ENCODE data around the gene TRPC4AP.
"Not testable (repeated sequence)": the region's sequence is repeated elsewhere in the genome, so short reads cannot be mapped to it uniquely, and the experiment has no call there.

Gene TRPC4AP

DNA sequence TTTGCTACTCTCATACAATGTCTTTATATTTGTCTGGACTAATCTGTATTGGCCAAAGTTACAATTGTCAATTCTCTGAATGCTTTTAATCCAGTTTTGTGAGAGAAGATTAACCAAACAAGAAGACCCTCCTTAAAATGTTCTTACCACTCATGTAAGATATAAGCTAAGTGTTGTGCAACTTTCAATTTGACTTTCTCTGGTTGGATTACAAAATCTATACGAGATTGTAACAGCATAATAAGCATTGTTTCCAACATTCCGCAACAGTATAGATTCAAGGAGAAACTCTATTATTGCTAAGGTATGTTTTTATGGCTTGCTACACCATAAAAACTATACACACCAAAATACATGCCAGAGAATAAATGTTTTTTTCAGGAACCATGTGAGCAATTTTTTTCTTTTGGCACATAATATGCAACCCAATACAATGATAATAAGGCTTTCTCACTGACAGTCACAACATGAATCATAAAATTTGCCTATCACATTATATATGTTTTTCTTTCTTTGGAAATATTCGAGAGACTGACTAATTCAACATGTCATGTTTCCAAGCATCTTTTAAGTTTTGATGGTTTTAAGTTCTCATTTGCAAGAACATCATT lies 12.2 kb upstream of the TRPC4AP start:
- DNase-seq = no peak

- DNase-seq = no peak
Observed at GRCh38 chr20:35101620-35102019, 9.0 kb upstream of the TRPC4AP start.

- no peak for DNase-seq
Observed at GRCh38 chr20:35093267-35093884, 769 bp upstream of the TRPC4AP start.

- no peak for DNase-seq
Observed at GRCh38 chr20:35091816-35092523, 637 bp downstream of the TRPC4AP start.

GRCh38 chr20:35088231-35089145 lies 4.1 kb downstream of the TRPC4AP start:
- DNase-seq = peak; percentile 38

DNA sequence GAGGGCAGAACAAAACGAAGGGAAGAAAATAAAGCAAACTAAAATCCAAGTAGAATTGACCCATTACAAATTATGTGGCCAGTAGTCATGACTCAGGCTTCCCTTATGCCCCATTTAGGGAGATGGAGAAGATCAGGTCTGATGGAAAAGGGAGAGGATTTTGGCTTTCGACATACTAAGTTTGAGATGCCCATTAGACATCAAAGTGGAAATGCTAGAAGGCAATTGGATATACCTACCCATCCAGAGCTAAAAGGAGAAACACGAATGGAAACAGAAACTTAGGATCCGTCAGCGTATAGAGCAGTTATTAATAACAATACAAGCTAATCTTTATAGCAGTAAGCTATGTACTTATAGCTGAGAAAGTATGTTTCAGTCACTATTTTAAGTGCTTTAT lies 4.8 kb downstream of the TRPC4AP start:
- no peak for DNase-seq

GRCh38 chr20:35087355-35087754 lies 5.3 kb downstream of the TRPC4AP start:
- no peak for DNase-seq

GRCh38 chr20:35085477-35086225 lies 7.0 kb downstream of the TRPC4AP start:
- peak; percentile 67 for DNase-seq

DNA sequence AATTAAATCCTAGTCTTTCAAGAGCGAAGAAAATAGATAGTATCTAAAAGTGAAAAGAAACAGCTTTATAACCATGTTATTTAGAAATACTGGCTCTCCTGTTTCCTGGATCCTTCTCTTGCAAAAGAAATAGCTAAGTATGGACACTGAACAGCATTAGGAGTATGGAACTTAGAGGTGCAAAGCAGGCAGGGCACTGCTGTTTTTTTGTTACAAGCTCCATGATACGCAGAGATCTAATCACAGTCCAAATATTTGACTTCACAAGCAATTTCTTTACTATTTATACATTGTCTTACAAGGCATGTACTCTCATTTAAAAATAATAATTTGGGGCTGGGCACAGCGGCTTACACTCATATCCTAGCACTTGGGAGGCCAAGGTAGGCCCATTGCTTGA lies 7.6 kb downstream of the TRPC4AP start:
- no peak for DNase-seq

- not testable (repeated sequence) for DNase-seq
Observed at GRCh38 chr20:35080348-35080642, 12.3 kb downstream of the TRPC4AP start.

GRCh38 chr20:35079472-35080347 lies 12.9 kb downstream of the TRPC4AP start:
- no peak for DNase-seq

DNA sequence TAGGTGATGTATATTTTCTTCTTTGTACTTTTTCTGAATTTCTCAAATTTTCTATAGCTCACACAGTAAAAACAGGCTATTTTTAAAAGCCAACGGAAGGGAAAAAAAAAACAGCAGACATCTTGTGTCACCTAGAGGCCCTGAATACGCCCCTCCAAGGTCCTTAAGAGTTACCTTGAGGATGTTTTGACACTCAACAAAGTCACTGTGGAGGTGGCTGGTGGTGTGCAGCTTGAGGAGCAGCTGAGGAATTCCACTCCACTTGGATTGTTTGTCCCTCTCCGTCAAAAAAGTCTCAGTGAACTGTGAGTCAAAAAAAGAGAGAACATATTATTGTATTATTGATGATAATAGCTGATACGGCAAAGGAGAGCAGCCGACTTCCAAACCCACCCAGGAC lies 14.7 kb downstream of the TRPC4AP start:
- DNase-seq = no peak

GRCh38 chr20:35077341-35077740 lies 15.3 kb downstream of the TRPC4AP start:
- DNase-seq = no peak

- not testable (repeated sequence) for DNase-seq
Observed at GRCh38 chr20:35071436-35072153, 21.0 kb downstream of the TRPC4AP start.

DNA sequence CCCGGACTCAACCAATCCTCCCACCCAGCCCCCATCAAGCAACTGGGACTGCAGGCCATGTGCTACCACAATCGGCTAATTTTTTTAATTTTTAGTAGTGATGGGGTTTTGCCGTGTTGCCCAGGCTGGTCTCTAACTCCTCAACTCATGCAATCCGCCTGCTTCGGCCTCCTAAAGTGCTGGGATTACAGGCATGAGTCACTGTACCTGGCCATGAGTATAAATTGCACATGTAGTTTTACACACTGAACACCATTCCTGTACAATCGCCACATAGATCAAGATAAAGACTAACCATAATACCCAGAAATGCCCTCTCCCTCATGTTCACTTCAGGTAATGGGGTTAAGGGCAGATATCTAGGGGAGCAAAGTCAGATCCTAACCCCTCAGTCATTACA lies 26.4 kb downstream of the TRPC4AP start:
- no peak for DNase-seq

- no peak for DNase-seq
Observed at GRCh38 chr20:35065181-35065580, 27.4 kb downstream of the TRPC4AP start.

- DNase-seq = no peak
Observed at GRCh38 chr20:35063168-35063567, 29.4 kb downstream of the TRPC4AP start.

- DNase-seq = no peak
Observed at GRCh38 chr20:35062478-35062877, 30.1 kb downstream of the TRPC4AP start.

DNA sequence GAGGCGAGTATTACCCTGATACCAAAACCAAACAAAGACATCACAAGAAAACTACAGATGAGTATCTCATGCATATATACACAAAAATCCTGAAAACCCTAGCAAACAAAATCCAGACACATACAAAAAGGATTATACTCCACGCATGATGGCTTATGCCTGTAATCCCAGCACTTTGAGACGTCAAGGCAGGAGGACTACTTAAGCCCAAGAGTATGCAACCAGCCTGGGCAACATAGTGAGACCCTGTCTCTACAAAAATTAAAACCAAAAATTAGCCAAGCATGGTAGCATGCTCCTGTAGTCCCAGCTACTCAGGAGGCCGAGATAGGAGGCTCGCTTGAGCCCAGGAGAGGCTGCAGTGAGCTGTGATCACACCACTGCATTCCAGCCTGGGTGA lies 32.4 kb downstream of the TRPC4AP start:
- no peak for DNase-seq

GRCh38 chr20:35059612-35060011 lies 33.0 kb downstream of the TRPC4AP start:
- DNase-seq = no peak

DNA sequence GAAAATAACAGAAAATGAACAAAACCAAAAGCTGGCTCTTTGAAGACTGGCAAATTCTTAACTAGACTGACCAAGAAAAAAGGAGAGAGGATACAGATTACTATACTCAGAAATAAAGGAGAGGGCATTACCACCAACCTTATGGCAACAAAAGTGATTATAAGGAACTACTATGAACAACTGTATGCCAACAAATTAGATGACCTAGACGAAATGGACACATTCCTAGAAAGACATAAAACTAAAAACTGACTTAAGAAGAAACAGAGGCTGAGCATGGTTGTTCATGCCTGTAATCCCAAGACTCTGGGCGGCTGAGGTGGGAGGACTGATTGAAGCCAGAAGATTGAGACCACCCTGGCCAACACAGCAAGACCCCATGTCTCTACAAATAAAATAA lies 33.5 kb downstream of the TRPC4AP start:
- DNase-seq = no peak
